Adrenal gland (tissue), 12 donors: Measurements from ENCODE around the gene PDGFRA. TPM values are rescaled to one million over a fixed set of nuclear protein-coding genes. Genes with fewer than 3 reads are reported as not detected.
A peak's percentile ranks its signal among the peaks of the same experiment; 100 is the strongest.

Experiments
- DNase-seq, 7 donors: peaks; one replicate each; pipeline ENCODE4 v3.0.0-alpha.2; 2019 to 2020
- H3K27ac ChIP-seq, 5 donors: fragments of 200-600 bp; sonication (generic) in 4 of 5; 1 replicate in 3 of 5; 2 replicates in 2 of 5; pipeline versions ENCODE4 v1.5.1 to v1.8.0; 2016 to 2020; ENCODE audit warnings: mild to moderate bottlenecking in 1 of 5
- H3K27me3 ChIP-seq: fragments of 200-600 bp; 2 replicates; pipeline ENCODE4 v1.8.0; 2021
- H3K36me3 ChIP-seq, 2 donors: fragments of 200-600 bp; replicated peaks in 1 of 2; 1 replicate in 1 of 2; 2 replicates in 1 of 2; pipeline versions ENCODE4 v1.5.1 to v1.8.0; 2018 to 2022
- H3K4me1 ChIP-seq, 2 donors: fragments of 200-600 bp; replicated peaks in 1 of 2; 1 replicate in 1 of 2; 2 replicates in 1 of 2; pipeline versions ENCODE4 v1.5.1 to v1.8.0; 2018 to 2021
- H3K4me3 ChIP-seq, 4 donors: fragments of 200-600 bp; sonication (generic) in 3 of 4; one replicate each; pipeline ENCODE4 v1.5.1; 2016 to 2018
- H3K9me3 ChIP-seq, 3 donors: fragments of 200-600 bp; sonication (generic) in 1 of 3; replicated peaks in 1 of 3; 1 replicate in 2 of 3; 2 replicates in 1 of 3; pipeline versions ENCODE4 v1.5.1 to v1.8.0; 2016 to 2021
- POLR2A ChIP-seq, 2 donors: fragments of 450-650 bp; IDR thresholded peaks; one replicate each; pipeline ENCODE4 v1.6.1; 2017; ENCODE audit warnings: antibody characterized with exemption in 2 of 2, mild to moderate bottlenecking in 2 of 2, moderate library complexity in 1 of 2
- WGBS, 4 donors: extraction: QIAGEN DNeasy Blood & Tissue Kit in 2 of 4; methylation state at CpG; one replicate each; pipeline versions ENCODE4 v1.1.5 to v1.1.7; 2013 to 2017; 5-methylcytosine and 5-hydroxymethylcytosine counted together
- intact Hi-C, 2 donors: fragments of 100-400 bp; cut with DNase I; formaldehyde crosslinking; loops; one replicate each; pipeline versions ENCODE4 v1.14.1 to v1.15.0; 2022 to 2023
- polyA plus RNA-seq, 3 donors: library from polyadenylated mRNA; stranded (reverse); fragments of 200-250 nt in 2 of 3; fragments of 350-450 nt in 1 of 3; fragmentation: Illumina TruSeq in 1 of 3; extraction: RNeasy Lipid Tissue Mini Kit (QIAGEN cat#74804) in 1 of 3; gene quantifications; one replicate each; pipeline ENCODE4 v1.2.3, GENCODE V29; 2013 to 2014
- total RNA-seq, 9 donors: library from RNA; depleted of rRNA in 4 of 9; stranded (reverse); fragments of >200 nt in 4 of 9; fragments of 120-200 nt in 1 of 9; fragmentation: NEBNext Ultra II Directional in 1 of 9; extraction: Animal tissue kit (Norgen Biotek cat#: 25700) in 1 of 9; gene quantifications; one replicate each; pipeline versions ENCODE4 v1.1.0 to v1.2.4, GENCODE V29; 2013 to 2023
- TF ChIP-seq, protein P1 (sequence below), 6 experiments: fragments of 450-650 bp in 4 of 6; fragments of 200-600 bp in 2 of 6; sonication (generic) in 1 of 6; IDR thresholded peaks; 1 replicate in 5 of 6; 2 replicates in 1 of 6; pipeline versions ENCODE4 v1.5.1 to v1.8.0; 2016 to 2021; ENCODE audit warnings: antibody characterized with exemption in 6 of 6, mild to moderate bottlenecking in 2 of 6, moderate library complexity in 1 of 6
- donor health status: healthy with polysubstance abuse.
- donor health status: Bipolar disorder and iron deficiency.
- donor health status: DM: yes; HTN: yes; CAD: no.
- donor health status: DM: no; HTN: no; CAD: no.
- donor health status: DM: no; HTN: no; CAD: no.
- donor health status: DM: yes; HTN: yes; CAD: no.

PDGFRA gene
- total and polyA plus RNA-seq, 12 donors, result 14.5 to 182 (median 90.9) TPM

DNA sequence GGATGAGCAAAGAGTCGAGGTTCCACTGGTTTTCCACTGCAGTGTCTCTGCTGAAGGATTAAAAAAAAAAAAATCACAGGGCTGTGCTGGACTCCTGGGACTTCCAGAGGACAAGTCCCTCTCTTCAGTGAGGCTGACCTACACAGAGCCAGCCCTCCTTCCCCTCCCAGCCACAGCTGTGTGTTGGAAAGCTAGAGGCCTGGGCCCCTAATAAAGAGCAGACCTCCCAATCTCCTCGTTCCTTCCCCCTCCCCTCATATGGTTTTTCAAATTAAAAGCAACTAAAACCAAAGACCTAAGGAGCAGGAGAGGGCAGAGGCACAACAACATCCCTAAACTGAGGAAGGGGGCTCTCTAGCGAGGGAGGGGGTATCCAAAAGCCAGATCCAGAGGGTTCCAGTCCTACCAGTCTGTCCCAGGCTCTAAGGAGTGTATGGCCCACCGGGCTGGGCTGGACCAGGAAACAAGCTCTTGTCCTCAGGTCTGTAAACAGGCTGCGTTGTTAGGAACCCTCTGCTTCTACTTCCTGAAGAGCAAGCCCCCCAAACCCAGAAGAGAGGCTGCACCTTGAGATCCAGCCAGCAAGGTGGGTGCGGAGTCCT is 4.0 kb upstream of the PDGFRA start:
- Histone ChIP-seq H3K36me3 (no peaks in the 10 kb centered on the region), H3K4me3 (no peak overlapping the region), H3K27ac (peak overlapping the region in 1 of 5 donors; percentile 63), H3K4me1 (peaks cover 15 to 19% of the 10 kb centered on the region in 2 donors), H3K9me3 (no peaks in the 10 kb centered on the region), H3K27me3 (peaks cover 44% of the 10 kb centered on the region)
- intact Hi-C loops, result loop anchor here (5.0 to 10.0 kb wide), 4 partner anchors 298 to 1850 kb away; no protein-coding TSS in a partner anchor
- no peak for TF ChIP-seq POLR2A (IDR thresholded peaks at IDR 0.05)
- TF ChIP-seq, protein P1, sequence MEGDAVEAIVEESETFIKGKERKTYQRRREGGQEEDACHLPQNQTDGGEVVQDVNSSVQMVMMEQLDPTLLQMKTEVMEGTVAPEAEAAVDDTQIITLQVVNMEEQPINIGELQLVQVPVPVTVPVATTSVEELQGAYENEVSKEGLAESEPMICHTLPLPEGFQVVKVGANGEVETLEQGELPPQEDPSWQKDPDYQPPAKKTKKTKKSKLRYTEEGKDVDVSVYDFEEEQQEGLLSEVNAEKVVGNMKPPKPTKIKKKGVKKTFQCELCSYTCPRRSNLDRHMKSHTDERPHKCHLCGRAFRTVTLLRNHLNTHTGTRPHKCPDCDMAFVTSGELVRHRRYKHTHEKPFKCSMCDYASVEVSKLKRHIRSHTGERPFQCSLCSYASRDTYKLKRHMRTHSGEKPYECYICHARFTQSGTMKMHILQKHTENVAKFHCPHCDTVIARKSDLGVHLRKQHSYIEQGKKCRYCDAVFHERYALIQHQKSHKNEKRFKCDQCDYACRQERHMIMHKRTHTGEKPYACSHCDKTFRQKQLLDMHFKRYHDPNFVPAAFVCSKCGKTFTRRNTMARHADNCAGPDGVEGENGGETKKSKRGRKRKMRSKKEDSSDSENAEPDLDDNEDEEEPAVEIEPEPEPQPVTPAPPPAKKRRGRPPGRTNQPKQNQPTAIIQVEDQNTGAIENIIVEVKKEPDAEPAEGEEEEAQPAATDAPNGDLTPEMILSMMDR (IDR thresholded peaks at IDR 0.05), result no peak
- no peak for DNase-seq
- 39 to 51% (median 47%) methylated on average over 5 to 6 of the region's 6 CpGs for WGBS, 4 donors

DNA sequence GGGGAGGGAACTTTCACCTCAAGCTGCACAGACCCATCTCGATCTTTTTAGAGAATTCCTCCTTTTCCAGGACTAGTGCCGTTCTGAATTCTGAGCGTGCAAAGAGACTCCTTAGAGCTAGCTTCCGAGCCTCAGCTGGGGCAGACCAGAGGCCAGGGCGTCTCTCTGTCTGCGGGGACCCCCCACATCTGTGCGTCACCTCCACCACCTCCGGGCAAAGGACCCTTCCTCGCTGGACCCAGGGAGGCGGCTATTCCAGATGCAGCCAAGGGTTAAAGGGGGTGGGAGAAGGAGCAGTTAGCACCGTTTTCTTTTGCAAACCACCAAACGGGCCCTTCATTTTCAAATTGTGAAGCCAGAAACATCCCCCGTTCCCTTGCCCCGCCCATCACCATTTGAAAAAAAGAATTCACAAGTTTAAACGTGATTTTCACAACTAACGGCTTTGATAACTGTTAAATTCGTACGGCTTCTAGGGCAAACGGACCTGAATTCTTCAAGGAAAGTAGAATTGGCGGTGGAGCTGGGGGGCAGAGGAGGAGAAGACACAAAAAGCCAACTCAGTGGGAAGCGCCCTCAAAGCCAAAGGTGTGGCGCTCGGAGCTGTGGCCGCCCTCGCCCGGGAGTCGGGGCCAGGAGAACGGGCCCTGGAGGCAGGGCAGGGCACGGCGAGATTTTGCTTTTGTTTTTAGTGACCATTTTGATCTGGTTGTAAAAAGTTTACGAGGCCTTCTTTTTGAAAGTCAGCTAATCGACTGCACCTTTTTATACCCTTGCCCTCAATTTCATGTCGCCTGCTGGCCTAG is 3.3 kb upstream of the PDGFRA start:
- H3K4me3 ChIP-seq, result peak overlapping the region in 1 of 4 donors; percentile 41
- H3K4me1 ChIP-seq, result peaks cover 15 to 19% of the 10 kb centered on the region in 2 donors
- no peak for DNase-seq
- H3K27ac ChIP-seq, result peak overlapping the region in 2 of 5 donors; percentile 44 to 63
- no peaks in the 10 kb centered on the region for H3K36me3 ChIP-seq
- no peaks in the 10 kb centered on the region for H3K9me3 ChIP-seq
- 30 to 40% (median 36%) methylated on average over 17 to 33 of the region's 33 CpGs for WGBS, 4 donors
- H3K27me3 ChIP-seq, result peaks cover 50% of the 10 kb centered on the region
- intact Hi-C loops, result loop anchor here (5.0 to 10.0 kb wide), 3 partner anchors 518 to 1851 kb away; no protein-coding TSS in a partner anchor
- TF ChIP-seq POLR2A (IDR thresholded peaks at IDR 0.05), result no peak
- TF ChIP-seq, protein P1 (IDR thresholded peaks at IDR 0.05), result no peak

DNA sequence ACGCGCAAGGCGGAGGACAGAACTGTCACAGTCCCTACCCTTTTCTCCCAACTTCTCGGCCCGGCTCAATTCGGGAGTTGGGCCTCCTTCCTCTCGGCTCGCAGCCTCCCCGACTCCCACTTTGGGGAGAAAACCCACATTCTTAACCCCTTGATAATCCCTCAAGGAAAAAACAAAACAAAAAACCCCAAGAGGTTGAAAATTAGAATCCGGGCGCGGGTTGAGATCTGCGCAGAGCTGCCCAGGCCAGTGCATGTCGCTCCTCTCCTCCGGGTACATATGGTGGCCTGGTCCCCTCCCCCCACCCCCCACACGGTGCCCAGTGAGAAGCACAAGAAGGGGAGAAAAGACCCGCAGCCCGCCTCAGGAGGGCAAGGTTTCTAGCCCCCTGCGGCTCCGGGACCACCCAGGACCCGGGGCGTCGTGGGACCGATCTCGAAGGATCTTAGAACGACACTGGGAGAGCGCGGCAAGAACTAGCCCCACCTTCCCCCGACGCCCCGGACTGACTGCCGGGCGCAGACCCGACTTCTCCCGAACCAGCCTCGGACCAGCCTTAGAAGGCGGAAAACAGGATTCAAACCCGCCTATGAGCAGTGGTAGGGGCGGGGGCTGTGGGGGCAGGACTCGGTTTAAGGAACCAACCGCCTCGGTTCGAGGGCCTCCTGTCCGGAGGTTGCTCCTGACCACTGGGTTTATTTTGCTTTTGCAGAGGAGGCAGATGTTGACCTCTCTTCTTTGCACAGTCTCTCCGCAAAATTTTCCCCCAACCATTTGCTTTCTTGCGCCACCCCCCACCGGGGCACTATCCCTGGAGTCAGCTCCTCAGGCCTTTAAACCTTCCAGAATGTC is 2.5 kb upstream of the PDGFRA start:
- peaks cover 15 to 27% of the 10 kb centered on the region in 2 donors for H3K4me1 ChIP-seq
- intact Hi-C loops, result loop anchor here (5.0 to 10.0 kb wide), 3 partner anchors 519 to 1852 kb away; no protein-coding TSS in a partner anchor

More for the DNA sequence above, 2.5 kb upstream of the PDGFRA start:
- Histone ChIP-seq H3K9me3 (no peaks in the 10 kb centered on the region), H3K27me3 (peaks cover 59% of the 10 kb centered on the region), H3K4me3 (peak overlapping the region in 1 of 4 donors; percentile 41), H3K36me3 (no peaks in the 10 kb centered on the region), H3K27ac (peak overlapping the region in 2 of 5 donors; percentile 44 to 77)
- DNase-seq, result peak in 5 of 7 donors; percentile 43 to 64 (median 48)
- TF ChIP-seq, protein P1 (IDR thresholded peaks at IDR 0.05), result no peak
- TF ChIP-seq POLR2A (IDR thresholded peaks at IDR 0.05), result no peak
- WGBS, 4 donors, result 12 to 25% (median 14%) methylated on average over 32 to 47 of the region's 47 CpGs
